ENCODE data around the gene CCDC40.

CCDC40 gene

DNA sequence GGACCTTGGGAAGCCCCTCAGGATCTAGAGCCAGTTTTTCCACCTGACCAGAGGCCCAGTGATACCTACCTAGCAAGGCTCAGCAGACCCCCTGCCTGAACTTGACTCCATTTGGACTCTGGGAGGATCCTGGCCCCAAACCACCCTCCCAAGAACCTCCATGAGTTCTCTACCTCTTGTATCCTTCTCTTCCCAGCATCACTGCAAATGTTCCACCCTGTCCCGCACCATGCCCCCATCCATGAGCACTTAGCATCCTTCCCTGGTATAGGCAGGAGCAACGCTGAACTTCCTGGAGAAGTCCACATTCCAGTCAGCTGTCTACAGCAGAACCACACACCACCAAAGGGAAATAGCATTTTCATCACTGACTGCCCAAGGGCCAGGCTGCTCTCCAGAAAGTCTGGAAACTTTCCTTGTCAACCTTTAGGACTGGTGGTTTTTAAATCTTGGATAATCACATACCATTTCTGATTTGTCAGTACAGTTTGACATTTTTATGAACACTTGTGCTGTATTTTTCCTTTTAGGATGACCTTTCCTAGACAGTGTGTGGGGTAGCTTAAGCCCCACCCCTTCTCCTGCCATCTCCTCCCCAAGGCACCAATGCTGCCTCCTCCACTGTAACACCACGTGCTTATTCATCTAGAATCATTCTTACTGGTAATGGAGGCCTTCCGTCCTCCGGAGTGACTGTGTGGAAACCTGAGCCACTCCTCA lies 96.6 kb downstream of the CCDC40 start:
- Histone ChIP-seq H3K79me2 (ENCODE audit: insufficient read depth, low read depth) (no peaks in the 10 kb centered on the region), H3K9ac (no peak overlapping the region), H2AFZ (ENCODE audit: low read depth) (no peak overlapping the region), H3K27ac (no peak overlapping the region), H3K36me3 (ENCODE audit: insufficient read depth) (peaks cover 14% of the 10 kb centered on the region; the same call in 1 of the 2 replicates), H3K4me1 (ENCODE audit: low read depth, poor library complexity, severe bottlenecking) (no peaks in the 10 kb centered on the region), H3K4me2 (no peak overlapping the region), H3K27me3 (ENCODE audit: insufficient read depth, low read depth) (no peaks in the 10 kb centered on the region; the same call in 1 of the 2 replicates), H4K20me1 (ENCODE audit: insufficient read depth) (no peaks in the 10 kb centered on the region), H3K4me3 (IDR thresholded peaks at IDR 0.05; ENCODE audit: insufficient read depth, low read depth, low read length) (no peak overlapping the region)
- TF ChIP-seq, protein P1, sequence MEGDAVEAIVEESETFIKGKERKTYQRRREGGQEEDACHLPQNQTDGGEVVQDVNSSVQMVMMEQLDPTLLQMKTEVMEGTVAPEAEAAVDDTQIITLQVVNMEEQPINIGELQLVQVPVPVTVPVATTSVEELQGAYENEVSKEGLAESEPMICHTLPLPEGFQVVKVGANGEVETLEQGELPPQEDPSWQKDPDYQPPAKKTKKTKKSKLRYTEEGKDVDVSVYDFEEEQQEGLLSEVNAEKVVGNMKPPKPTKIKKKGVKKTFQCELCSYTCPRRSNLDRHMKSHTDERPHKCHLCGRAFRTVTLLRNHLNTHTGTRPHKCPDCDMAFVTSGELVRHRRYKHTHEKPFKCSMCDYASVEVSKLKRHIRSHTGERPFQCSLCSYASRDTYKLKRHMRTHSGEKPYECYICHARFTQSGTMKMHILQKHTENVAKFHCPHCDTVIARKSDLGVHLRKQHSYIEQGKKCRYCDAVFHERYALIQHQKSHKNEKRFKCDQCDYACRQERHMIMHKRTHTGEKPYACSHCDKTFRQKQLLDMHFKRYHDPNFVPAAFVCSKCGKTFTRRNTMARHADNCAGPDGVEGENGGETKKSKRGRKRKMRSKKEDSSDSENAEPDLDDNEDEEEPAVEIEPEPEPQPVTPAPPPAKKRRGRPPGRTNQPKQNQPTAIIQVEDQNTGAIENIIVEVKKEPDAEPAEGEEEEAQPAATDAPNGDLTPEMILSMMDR (conservative IDR thresholded peaks at IDR 0.05; ENCODE audit: low read depth, low read length) = no peak

DNA sequence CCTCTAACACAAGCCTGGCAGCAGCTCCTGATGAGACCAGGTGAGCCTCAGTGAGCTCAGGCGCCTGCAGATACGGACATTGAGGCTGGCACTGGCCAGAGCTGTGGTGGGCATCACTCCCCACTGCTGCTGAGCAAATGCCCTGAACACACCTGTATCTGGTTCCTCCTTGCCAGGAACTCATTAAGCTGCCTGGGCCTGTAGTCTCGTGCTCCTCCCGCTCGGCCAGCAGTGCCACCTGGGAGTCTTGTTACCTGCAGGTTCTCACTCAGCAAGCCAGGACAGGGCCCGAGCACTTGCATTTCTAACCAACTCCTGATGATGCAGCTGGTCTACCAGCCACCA lies 97.2 kb downstream of the CCDC40 start:
- H3K4me1 ChIP-seq (ENCODE audit: low read depth, poor library complexity, severe bottlenecking) = no peaks in the 10 kb centered on the region
- H3K27ac ChIP-seq = no peak overlapping the region
- H3K4me3 ChIP-seq (IDR thresholded peaks at IDR 0.05; ENCODE audit: insufficient read depth, low read depth, low read length) = no peak overlapping the region
- no peak overlapping the region for H3K4me2 ChIP-seq
- H3K36me3 ChIP-seq (ENCODE audit: insufficient read depth) = peaks cover 19% of the 10 kb centered on the region; the same call in 1 of the 2 replicates
- H2AFZ ChIP-seq (ENCODE audit: low read depth) = no peak overlapping the region
- H3K27me3 ChIP-seq (ENCODE audit: insufficient read depth, low read depth) = no peaks in the 10 kb centered on the region; the same call in 1 of the 2 replicates
- no peak overlapping the region for H3K9ac ChIP-seq
- no peaks in the 10 kb centered on the region for H4K20me1 ChIP-seq (ENCODE audit: insufficient read depth)
- H3K79me2 ChIP-seq (ENCODE audit: insufficient read depth, low read depth) = no peaks in the 10 kb centered on the region
- TF ChIP-seq, protein P1 (conservative IDR thresholded peaks at IDR 0.05; ENCODE audit: low read depth, low read length) = no peak

DNA sequence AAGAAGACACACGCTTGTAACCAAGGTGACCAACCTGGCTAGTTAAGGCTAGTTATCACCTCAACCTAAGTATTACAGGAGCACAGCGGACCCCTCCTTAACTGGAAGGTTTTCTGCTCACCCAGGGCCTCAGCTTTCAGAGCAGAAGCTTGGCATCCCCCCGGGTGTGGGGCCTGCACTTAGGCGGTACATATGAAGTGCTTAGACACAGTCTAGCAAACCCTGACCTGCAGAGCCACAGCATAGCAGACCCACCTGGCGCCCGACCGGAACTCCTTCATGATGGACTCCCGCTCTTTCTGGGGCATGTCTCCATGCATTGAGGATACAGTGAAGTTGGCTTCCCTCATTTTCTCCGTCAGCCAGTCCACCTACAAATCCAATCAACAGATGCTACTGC lies 100.7 kb downstream of the CCDC40 start:
- Histone ChIP-seq H3K9ac (no peak overlapping the region), H3K27me3 (ENCODE audit: insufficient read depth, low read depth) (no peaks in the 10 kb centered on the region), H3K79me2 (ENCODE audit: insufficient read depth, low read depth) (peaks cover 6% of the 10 kb centered on the region; the same call in 1 of the 2 replicates), H3K4me2 (no peak overlapping the region), H3K4me1 (ENCODE audit: low read depth, poor library complexity, severe bottlenecking) (no peaks in the 10 kb centered on the region), H2AFZ (ENCODE audit: low read depth) (no peak overlapping the region), H3K4me3 (IDR thresholded peaks at IDR 0.05; ENCODE audit: insufficient read depth, low read depth, low read length) (no peak overlapping the region), H4K20me1 (ENCODE audit: insufficient read depth) (no peaks in the 10 kb centered on the region), H3K36me3 (ENCODE audit: insufficient read depth) (peaks cover 41% of the 10 kb centered on the region; the same call in 1 of the 2 replicates), H3K27ac (no peak overlapping the region)
- TF ChIP-seq, protein P1 (conservative IDR thresholded peaks at IDR 0.05; ENCODE audit: low read depth, low read length) = no peak

DNA sequence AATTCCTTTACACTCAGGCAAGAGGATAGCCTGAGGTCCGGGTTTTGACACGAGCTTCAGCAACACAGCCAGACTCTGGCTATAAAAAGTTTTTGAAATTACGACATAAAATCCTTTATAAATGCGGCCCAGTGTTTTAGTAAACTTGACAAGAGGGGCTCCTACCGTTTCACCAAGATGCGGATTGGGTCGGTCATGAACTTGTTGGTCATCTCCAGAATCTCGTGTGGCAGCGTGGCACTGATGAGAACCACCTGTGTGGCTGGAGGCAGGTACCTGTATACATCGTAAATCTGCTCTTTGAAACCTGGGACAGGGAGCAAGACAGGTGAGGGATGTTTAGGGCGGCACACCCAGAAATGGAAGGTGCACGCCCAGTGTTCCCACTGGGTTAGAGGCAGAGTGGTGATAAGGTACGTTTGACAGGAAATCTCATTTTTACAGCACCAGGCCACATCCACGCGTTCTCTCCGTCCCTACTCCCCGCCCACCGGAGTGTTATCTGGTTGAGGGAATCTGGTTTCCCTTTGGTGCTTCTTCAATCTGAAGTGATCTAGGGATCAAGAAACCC lies 102.5 kb downstream of the CCDC40 start:
- Histone ChIP-seq H2AFZ (ENCODE audit: low read depth) (no peak overlapping the region), H3K4me2 (no peak overlapping the region), H3K4me1 (ENCODE audit: low read depth, poor library complexity, severe bottlenecking) (no peaks in the 10 kb centered on the region), H3K79me2 (ENCODE audit: insufficient read depth, low read depth) (peaks cover 24% of the 10 kb centered on the region), H3K9ac (no peak overlapping the region), H3K4me3 (IDR thresholded peaks at IDR 0.05; ENCODE audit: insufficient read depth, low read depth, low read length) (no peak overlapping the region), H3K27me3 (ENCODE audit: insufficient read depth, low read depth) (no peaks in the 10 kb centered on the region), H4K20me1 (ENCODE audit: insufficient read depth) (no peaks in the 10 kb centered on the region; the same call in 1 of the 2 replicates), H3K27ac (no peak overlapping the region), H3K36me3 (ENCODE audit: insufficient read depth) (peaks cover 56% of the 10 kb centered on the region; the same call in 1 of the 2 replicates)
- TF ChIP-seq, protein P1 (conservative IDR thresholded peaks at IDR 0.05; ENCODE audit: low read depth, low read length) = no peak
